Stimulated activated effector memory CD8-positive, alpha-beta T cell treated with anti-CD3 and anti-CD28 coated beads, Interleukin-12 subunit alpha, Interleukin-12 subunit beta, amount 100 ng/mL, for 72 hours (primary cell): ENCODE data around the gene ACOT11.

Source experiments
- ATAC-seq: fragments of 150-1000 bp; cut with Tn5 transposase; 2 replicates; pipeline ENCODE4 v1.10.0; 2021
- DNase-seq, 2 donors: peaks; one replicate each; pipeline ENCODE4 v3.0.0; 2021 to 2022; ENCODE audit warnings: low spot score in 2 of 2
- H3K27ac Mint-ChIP-seq: one replicate; pipeline ENCODE4 v1.8.0; 2022; ENCODE audit warnings: mild to moderate bottlenecking, mixed read lengths
- H3K36me3 Mint-ChIP-seq: one replicate; pipeline ENCODE4 v1.8.0; 2022; ENCODE audit warnings: mild to moderate bottlenecking, mixed read lengths
- H3K4me1 Mint-ChIP-seq: one replicate; pipeline ENCODE4 v1.8.0; 2022; ENCODE audit warnings: mixed read lengths
- H3K4me3 Mint-ChIP-seq: one replicate; pipeline ENCODE4 v1.8.0; 2022; ENCODE audit warnings: mild to moderate bottlenecking, mixed read lengths
- H3K9me3 Mint-ChIP-seq: one replicate; pipeline ENCODE4 v1.8.0; 2022; ENCODE audit warnings: mixed read lengths

Gene ACOT11

DNA sequence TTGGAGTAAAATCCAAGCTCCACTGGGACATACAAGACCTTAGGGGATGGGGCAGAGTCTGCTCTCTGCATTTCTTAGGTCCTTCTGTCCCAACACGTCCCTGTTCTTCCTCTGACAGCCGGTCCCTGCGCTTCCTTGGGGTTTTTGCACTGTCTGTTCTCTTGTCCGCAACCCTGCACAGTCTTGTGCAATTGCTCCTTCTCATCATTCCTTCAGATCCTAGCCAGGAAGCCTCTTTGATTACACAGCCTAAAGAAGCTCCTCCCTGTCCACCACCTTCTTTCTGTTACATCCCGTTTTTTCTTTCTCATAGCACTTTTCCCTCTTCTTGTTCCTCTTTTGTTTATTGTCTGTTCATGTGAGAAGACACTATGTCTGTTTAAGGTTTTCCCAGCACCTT, 19.9 kb downstream of the ACOT11 start:
- Mint-ChIP-seq H3K4me1 (no peaks in the 10 kb centered on the region), H3K27ac (no peak overlapping the region), H3K36me3 (no peaks in the 10 kb centered on the region), H3K4me3 (no peak overlapping the region), H3K9me3 (no peaks in the 10 kb centered on the region)
- ATAC-seq, result no peak
- DNase-seq, result no peak

DNA sequence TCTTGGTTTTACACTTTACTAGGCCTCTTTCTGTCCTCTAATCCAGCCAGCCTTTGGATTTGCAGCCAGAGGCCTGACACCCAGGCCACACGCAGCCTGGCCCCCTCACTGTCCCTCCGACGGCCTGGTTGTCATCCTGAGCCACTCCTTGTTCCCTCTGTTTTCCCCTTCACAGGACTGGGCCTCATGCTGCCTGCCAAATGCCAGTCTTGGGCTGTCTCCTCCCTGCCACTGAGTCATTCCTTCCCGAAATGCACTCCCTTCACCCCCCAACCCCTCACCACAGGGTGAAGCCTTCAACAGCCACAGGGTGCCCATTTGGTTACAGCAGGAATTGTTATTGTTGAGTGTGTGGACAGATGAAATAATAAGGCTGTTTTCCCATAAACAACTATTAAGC, 21.3 kb downstream of the ACOT11 start:
- ATAC-seq (no peak), DNase-seq (no peak)
- Mint-ChIP-seq H3K9me3 (no peaks in the 10 kb centered on the region), H3K4me3 (no peak overlapping the region), H3K36me3 (no peaks in the 10 kb centered on the region), H3K27ac (no peak overlapping the region), H3K4me1 (no peaks in the 10 kb centered on the region)

- Mint-ChIP-seq H3K9me3 (no peaks in the 10 kb centered on the region), H3K36me3 (no peaks in the 10 kb centered on the region), H3K4me3 (no peak overlapping the region), H3K27ac (no peak overlapping the region), H3K4me1 (no peaks in the 10 kb centered on the region)
- ATAC-seq, result no peak
- DNase-seq, result no peak
Observed at GRCh38 chr1:54570161-54570560, 22.1 kb downstream of the ACOT11 start.

DNA sequence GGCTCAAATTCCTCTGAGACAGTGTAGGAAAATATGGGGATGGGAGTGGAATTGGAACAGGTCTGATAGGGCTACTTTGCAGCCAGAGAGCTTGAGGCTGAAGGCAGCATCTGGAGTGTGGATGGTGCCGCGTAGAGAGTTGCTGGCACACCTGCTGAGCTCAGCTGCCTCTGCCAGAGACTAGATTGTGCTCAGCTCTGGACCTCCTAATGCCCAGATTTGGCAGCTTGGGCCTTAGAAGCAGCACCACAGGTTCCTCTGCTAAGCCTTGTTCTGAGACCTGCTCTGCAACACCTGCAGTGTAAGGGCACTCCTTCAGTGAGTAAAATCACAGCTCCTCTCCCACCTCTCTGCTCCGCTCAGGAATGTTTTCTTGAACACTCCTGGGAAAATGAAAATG, 23.3 kb downstream of the ACOT11 start:
- Mint-ChIP-seq H3K27ac (no peak overlapping the region), H3K4me1 (no peaks in the 10 kb centered on the region), H3K36me3 (no peaks in the 10 kb centered on the region), H3K9me3 (no peaks in the 10 kb centered on the region), H3K4me3 (no peak overlapping the region)
- no peak for DNase-seq
- ATAC-seq, result no peak

DNA sequence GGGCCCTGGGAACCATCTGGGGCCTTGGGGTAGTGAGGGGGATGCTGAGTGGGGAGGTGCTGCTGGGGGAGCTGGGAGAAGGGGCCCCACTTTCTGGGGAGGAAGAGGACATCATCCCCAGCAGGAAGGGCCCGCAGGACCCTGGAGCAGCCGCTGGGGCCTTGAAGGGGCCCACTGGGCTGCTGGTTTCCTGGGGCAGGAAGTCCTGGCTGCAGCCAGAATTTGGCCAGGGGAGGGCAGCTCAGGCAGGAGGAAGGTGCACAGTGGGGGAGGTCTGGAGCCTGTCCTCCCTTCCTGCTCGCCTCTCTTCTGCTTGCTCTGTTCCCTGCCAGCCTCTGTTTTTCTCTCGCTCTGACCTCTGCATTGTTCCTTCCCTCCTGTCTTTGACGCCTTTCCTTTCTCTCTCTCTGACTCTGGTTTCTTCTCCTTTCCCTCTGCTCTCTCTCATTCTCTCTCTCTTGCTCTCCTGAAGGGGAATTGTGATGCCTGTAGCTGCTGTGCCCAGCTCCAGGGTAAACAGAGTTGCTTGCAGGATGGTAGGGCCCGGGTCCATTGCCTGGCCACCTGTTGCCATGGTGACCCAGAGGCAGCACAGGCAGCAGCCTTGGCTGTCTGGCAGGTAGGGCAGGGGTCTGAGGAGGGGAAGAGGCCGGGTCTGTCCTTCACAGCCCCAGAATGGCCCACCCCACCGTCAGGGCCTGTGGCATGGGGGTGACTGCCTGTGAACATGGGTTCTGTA, 23.9 kb downstream of the ACOT11 start:
- ATAC-seq (no peak), DNase-seq (no peak)
- H3K27ac Mint-ChIP-seq, result no peak overlapping the region
- no peaks in the 10 kb centered on the region for H3K36me3 Mint-ChIP-seq
- H3K9me3 Mint-ChIP-seq, result no peaks in the 10 kb centered on the region
- no peak overlapping the region for H3K4me3 Mint-ChIP-seq
- no peaks in the 10 kb centered on the region for H3K4me1 Mint-ChIP-seq

- ATAC-seq (no peak), DNase-seq (no peak)
- Mint-ChIP-seq H3K9me3 (no peaks in the 10 kb centered on the region), H3K27ac (no peak overlapping the region), H3K36me3 (no peaks in the 10 kb centered on the region), H3K4me3 (no peak overlapping the region), H3K4me1 (no peaks in the 10 kb centered on the region)
Observed at GRCh38 chr1:54572542-54572850, 24.5 kb downstream of the ACOT11 start.

DNA sequence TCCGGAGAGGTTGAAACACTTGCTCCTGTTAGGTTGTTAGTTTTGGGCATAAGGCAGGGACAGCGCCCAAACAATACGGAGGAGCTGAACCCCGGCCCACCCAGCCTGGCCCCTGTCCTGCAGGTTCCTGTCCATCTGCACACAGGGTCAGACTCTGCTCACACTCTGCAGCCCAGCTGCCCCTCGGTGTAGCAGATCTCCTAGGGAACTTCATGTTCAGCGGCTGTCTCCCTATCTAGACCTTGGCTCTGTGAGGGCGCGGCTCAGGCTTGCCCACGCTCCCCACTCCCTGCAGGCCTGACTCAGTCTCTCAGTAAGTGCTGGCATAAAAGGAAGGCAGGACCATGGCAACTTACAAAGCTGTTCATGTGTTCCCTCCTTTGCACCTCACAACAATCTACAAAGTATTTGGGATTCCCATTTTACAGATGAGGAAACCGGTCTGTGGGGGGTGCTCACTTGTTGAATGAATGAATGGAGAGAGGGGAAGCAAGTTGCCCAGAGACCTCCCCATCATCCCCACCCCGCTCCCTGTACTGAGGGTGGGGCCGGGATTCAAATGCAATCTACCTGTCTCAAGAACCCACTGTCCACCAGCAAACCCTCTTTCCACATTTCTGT, 26.2 kb downstream of the ACOT11 start:
- DNase-seq (no peak), ATAC-seq (no peak)
- no peaks in the 10 kb centered on the region for H3K4me1 Mint-ChIP-seq
- H3K9me3 Mint-ChIP-seq, result no peaks in the 10 kb centered on the region
- no peaks in the 10 kb centered on the region for H3K36me3 Mint-ChIP-seq
- H3K27ac Mint-ChIP-seq, result no peak overlapping the region
- H3K4me3 Mint-ChIP-seq, result no peak overlapping the region

GRCh38 chr1:54575161-54575560, 27.1 kb downstream of the ACOT11 start:
- Mint-ChIP-seq H3K9me3 (no peaks in the 10 kb centered on the region), H3K4me1 (no peaks in the 10 kb centered on the region), H3K4me3 (no peak overlapping the region), H3K36me3 (no peaks in the 10 kb centered on the region), H3K27ac (no peak overlapping the region)
- ATAC-seq (no peak), DNase-seq (no peak)

GRCh38 chr1:54575605-54576290, 27.7 kb downstream of the ACOT11 start:
- DNase-seq (no peak), ATAC-seq (no peak)
- Mint-ChIP-seq H3K27ac (peak overlapping the region; percentile 60), H3K36me3 (no peaks in the 10 kb centered on the region), H3K9me3 (no peaks in the 10 kb centered on the region), H3K4me1 (peaks cover 4% of the 10 kb centered on the region), H3K4me3 (no peak overlapping the region)

- no peak overlapping the region for H3K27ac Mint-ChIP-seq
- no peak for ATAC-seq
Observed at GRCh38 chr1:54577612-54578011, 29.6 kb downstream of the ACOT11 start.

DNA sequence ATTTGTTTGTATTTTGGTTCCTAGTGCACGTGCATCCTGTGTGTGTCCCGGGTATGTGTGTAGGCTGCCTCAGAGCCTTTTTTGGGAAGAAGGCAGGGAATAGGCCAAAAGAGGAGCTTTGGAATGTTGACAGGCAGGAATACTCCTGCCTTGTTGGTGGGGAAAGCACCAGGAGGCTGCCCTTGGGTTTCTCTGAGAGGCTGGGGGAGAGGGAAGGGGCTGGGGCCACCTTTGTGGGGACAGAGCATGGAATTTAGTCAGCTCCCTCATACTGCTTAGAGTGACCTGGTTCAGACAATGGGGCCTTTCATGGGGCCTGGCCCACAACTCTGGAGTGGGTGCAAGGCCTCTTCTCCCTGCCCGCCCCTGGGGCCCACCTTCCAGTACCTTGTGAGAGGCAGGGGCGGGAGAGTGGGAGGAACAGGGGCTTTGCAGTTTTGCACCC, 31.3 kb downstream of the ACOT11 start:
- Mint-ChIP-seq H3K27ac (no peak overlapping the region), H3K36me3 (no peaks in the 10 kb centered on the region), H3K9me3 (no peaks in the 10 kb centered on the region), H3K4me3 (no peak overlapping the region), H3K4me1 (peaks cover 6% of the 10 kb centered on the region)
- no peak for ATAC-seq
- no peak for DNase-seq

More at GRCh38 chr1:54577612-54578011, 29.6 kb downstream of the ACOT11 start:
- Mint-ChIP-seq H3K4me3 (no peak overlapping the region), H3K9me3 (no peaks in the 10 kb centered on the region), H3K4me1 (peaks cover 6% of the 10 kb centered on the region), H3K36me3 (no peaks in the 10 kb centered on the region)
- no peak for DNase-seq

DNA sequence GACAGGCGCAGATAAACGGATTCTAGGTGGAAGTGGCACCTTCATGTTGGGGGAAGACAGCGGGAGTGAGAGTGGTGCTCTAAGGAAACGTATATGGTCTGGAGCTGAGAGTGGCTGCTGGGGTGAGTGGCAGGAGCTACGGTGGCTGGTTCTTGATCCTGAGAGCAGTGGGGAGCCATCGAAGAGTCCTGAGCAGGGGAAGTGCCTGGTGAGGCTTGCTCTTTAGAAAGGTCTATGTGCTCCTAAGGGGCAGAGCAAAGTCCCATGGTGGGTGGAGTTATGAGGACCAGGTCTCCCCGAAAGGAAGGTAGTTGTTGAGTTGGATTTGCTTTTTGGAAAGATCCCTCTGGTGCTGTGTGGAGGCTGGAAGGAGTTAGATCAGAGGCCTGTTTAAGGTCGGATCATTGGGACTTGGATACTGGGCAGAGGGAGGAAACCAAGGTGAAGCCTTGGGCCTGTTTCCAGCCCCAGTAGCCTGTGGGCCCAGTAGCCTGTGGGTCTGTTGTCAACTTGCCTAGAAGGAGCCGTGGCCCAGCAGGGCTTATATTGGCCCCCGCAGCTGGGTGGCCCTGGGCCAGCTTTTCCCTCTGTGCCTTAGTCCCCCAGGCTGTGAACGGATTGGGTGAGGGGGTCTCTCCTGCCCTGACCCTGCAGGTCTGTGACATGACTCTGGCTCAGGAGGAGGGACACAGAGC, 33.0 kb downstream of the ACOT11 start:
- H3K36me3 Mint-ChIP-seq, result no peaks in the 10 kb centered on the region
- DNase-seq, result no peak
- H3K4me3 Mint-ChIP-seq, result no peak overlapping the region
- H3K9me3 Mint-ChIP-seq, result no peaks in the 10 kb centered on the region
- H3K27ac Mint-ChIP-seq, result peak overlapping the region; percentile 10
- H3K4me1 Mint-ChIP-seq, result peaks cover 6% of the 10 kb centered on the region
- no peak for ATAC-seq

GRCh38 chr1:54581621-54582035, 33.6 kb downstream of the ACOT11 start:
- peaks cover 6% of the 10 kb centered on the region for H3K4me1 Mint-ChIP-seq
- no peak overlapping the region for H3K27ac Mint-ChIP-seq
- no peak for ATAC-seq
- no peak for DNase-seq
- no peak overlapping the region for H3K4me3 Mint-ChIP-seq
- H3K9me3 Mint-ChIP-seq, result no peaks in the 10 kb centered on the region
- no peaks in the 10 kb centered on the region for H3K36me3 Mint-ChIP-seq

DNA sequence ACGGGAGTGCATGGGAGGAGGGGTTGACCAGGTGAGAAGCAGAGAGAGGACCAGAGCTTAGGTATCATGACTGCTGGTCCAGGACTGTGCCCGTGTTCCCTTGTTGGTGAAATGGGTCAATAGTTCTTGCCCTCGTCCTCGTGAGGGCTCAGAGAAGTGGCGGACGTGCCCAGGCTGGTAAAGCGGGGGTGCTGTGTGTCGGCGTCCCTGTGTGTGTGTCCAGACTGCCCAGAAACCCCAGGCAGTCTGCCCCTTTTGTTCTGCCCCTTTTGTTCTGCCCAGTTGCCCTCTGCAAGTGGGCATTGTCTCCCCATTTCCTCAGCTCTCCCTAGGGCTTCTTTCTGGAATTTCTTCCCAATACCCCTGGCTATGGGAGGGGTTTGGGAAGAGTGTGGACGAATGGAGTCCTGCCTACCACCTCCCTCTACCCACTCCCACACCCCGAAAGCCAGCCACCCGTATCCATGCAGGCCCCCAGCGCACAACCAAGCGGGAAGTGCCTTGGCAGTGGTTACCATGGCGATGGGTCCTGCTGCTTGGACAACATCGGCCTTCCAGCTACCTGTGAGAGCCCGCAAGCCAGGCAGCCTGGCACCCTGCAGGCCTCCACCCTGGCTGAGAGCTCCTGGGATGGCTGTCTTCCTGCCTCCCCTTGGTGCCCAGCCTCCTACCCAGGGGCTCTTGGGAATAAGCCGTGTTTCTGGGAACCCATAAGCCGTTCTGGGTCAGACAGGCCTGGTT, 34.7 kb downstream of the ACOT11 start:
- no peak overlapping the region for H3K27ac Mint-ChIP-seq

GRCh38 chr1:54583307-54583686, 35.3 kb downstream of the ACOT11 start:
- H3K4me3 Mint-ChIP-seq, result no peak overlapping the region
- DNase-seq (no peak), ATAC-seq (no peak)
- H3K4me1 Mint-ChIP-seq, result peaks cover 8% of the 10 kb centered on the region
- H3K9me3 Mint-ChIP-seq, result no peaks in the 10 kb centered on the region
- no peak overlapping the region for H3K27ac Mint-ChIP-seq
- no peaks in the 10 kb centered on the region for H3K36me3 Mint-ChIP-seq

More for the DNA sequence above, 34.7 kb downstream of the ACOT11 start:
- H3K36me3 Mint-ChIP-seq, result no peaks in the 10 kb centered on the region
- ATAC-seq (no peak), DNase-seq (no peak)
- H3K9me3 Mint-ChIP-seq, result no peaks in the 10 kb centered on the region
- H3K4me1 Mint-ChIP-seq, result peaks cover 6% of the 10 kb centered on the region
- no peak overlapping the region for H3K4me3 Mint-ChIP-seq
